Neutrophil (primary cell): ENCODE measurements around the gene RFC5.

Source experiments
- H3K27ac ChIP-seq: fragments of 200-600 bp; sonication (generic); 2 replicates; pipeline ENCODE4 v1.5.1; 2016; ENCODE audit warnings: mild to moderate bottlenecking, moderate library complexity
- H3K27me3 ChIP-seq: fragments of 200-600 bp; sonication (generic); 2 replicates; pipeline ENCODE4 v1.6.0; 2016; ENCODE audit warnings: mild to moderate bottlenecking
- H3K36me3 ChIP-seq: fragments of 200-600 bp; sonication (generic); 2 replicates; pipeline ENCODE4 v1.5.1; 2017
- H3K4me1 ChIP-seq, 2 experiments: fragments of 200-600 bp in 1 of 2; sonication (generic) in 1 of 2; 1 replicate in 1 of 2; 2 replicates in 1 of 2; pipeline versions ENCODE4 v1.5.1 to v1.6.1; 2013 to 2016; ENCODE audit warnings: low read depth in 1 of 2, low read length in 1 of 2, mild to moderate bottlenecking in 1 of 2, moderate library complexity in 1 of 2; ENCODE audit not compliant: control insufficient read depth in 1 of 2, insufficient read depth in 1 of 2
- H3K4me3 ChIP-seq, 2 experiments: fragments of 200-600 bp in 1 of 2; sonication (generic) in 1 of 2; 1 replicate in 1 of 2; 2 replicates in 1 of 2; pipeline ENCODE4 v1.5.1; 2013 to 2016; ENCODE audit warnings: low read depth in 1 of 2, low read length in 1 of 2, mild to moderate bottlenecking in 1 of 2, moderate library complexity in 1 of 2
- H3K9me3 ChIP-seq: fragments of 200-600 bp; sonication (generic); 2 replicates; pipeline ENCODE4 v1.5.1; 2016
- CTCF ChIP-seq: fragments of 200-600 bp; sonication (generic); IDR thresholded peaks from 2 replicates; pipeline ENCODE4 v1.5.1; 2016; ENCODE audit warnings: antibody characterized with exemption

RFC5 gene

GRCh38 chr12:118036672-118037411 lies 20.3 kb downstream of the RFC5 start:
- Histone ChIP-seq H3K9me3 (no peaks in the 10 kb centered on the region), H3K27me3 (no peaks in the 10 kb centered on the region), H3K36me3 (peaks cover 94% of the 10 kb centered on the region), H3K27ac (no peak overlapping the region), H3K4me1 (no peaks in the 10 kb centered on the region), H3K4me3 (no peak overlapping the region)
- no peak for TF ChIP-seq CTCF

GRCh38 chr12:118038137-118038536 lies 21.6 kb downstream of the RFC5 start:
- Histone ChIP-seq H3K36me3 (peaks cover 94% of the 10 kb centered on the region), H3K4me1 (no peaks in the 10 kb centered on the region), H3K9me3 (no peaks in the 10 kb centered on the region), H3K27ac (no peak overlapping the region), H3K4me3 (no peak overlapping the region), H3K27me3 (no peaks in the 10 kb centered on the region)
- TF ChIP-seq CTCF, result no peak

GRCh38 chr12:118042091-118042490 lies 25.6 kb downstream of the RFC5 start:
- no peak overlapping the region for H3K27ac ChIP-seq
- no peaks in the 10 kb centered on the region for H3K27me3 ChIP-seq
- H3K36me3 ChIP-seq, result peaks cover 76% of the 10 kb centered on the region
- H3K4me1 ChIP-seq, result no peaks in the 10 kb centered on the region
- no peak for TF ChIP-seq CTCF
- no peaks in the 10 kb centered on the region for H3K9me3 ChIP-seq
- no peak overlapping the region for H3K4me3 ChIP-seq

- H3K4me1 ChIP-seq, result no peaks in the 10 kb centered on the region
Observed at GRCh38 chr12:118044075-118044474, 27.6 kb downstream of the RFC5 start.

GRCh38 chr12:118044577-118044976 lies 28.1 kb downstream of the RFC5 start:
- Histone ChIP-seq H3K27ac (no peak overlapping the region), H3K27me3 (no peaks in the 10 kb centered on the region), H3K36me3 (peaks cover 68% of the 10 kb centered on the region), H3K9me3 (no peaks in the 10 kb centered on the region), H3K4me3 (no peak overlapping the region), H3K4me1 (no peaks in the 10 kb centered on the region)
- no peak for TF ChIP-seq CTCF

More at GRCh38 chr12:118044075-118044474, 27.6 kb downstream of the RFC5 start:
- H3K4me3 ChIP-seq, result no peak overlapping the region
- no peaks in the 10 kb centered on the region for H3K9me3 ChIP-seq
- no peak for TF ChIP-seq CTCF
- H3K27ac ChIP-seq, result no peak overlapping the region
- H3K27me3 ChIP-seq, result no peaks in the 10 kb centered on the region
- peaks cover 72% of the 10 kb centered on the region for H3K36me3 ChIP-seq
